Fibroblast of skin of scalp (primary cell): ENCODE measurements around the gene CCDC148.
"Not testable (repeated sequence)": the region's sequence is repeated elsewhere in the genome, so short reads cannot be mapped to it uniquely, and the experiment has no call there.

ENCODE experiments used
- DNase-seq: peaks from one replicate; pipeline ENCODE4 v3.0.0-alpha.2; 2013

The CCDC148 gene

DNA sequence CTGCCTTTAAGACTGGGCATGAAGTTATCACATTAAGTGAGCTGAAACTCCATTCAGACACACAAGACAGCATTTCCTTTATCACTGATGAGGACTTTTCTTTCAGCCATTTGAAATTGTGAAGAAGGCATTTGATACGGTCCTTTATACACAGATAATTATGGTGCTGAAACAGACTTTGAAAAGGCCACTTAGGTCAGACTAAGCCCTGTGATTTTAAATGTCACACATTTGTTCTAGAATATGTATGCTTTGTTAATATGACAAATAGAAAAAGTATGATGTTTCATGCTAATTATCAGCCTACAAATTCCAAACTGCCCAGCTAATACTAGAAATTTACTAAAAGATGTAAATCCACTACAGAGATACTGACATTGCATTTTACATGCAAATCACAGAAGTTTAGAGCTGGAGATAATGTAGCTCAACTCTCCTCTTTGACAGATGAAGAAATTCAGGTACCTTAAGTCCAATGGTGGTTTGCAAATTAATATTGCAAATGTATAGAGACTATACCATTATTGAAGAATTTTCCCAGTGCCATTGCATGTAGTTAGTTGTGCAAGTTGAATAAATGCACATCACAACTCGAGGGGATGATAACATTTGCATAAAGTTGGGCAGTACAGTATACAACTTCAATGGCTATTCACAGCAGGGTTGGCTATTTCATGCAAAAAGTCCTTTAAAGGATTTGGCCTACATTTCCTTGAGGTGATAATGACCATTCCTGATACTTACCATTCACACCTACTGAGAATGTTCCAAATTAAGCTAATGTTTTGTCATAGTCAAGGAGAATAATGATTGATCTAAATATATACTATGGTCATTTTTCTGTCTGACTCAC lies 179.7 kb downstream of the CCDC148 start:
- no peak for DNase-seq

DNA sequence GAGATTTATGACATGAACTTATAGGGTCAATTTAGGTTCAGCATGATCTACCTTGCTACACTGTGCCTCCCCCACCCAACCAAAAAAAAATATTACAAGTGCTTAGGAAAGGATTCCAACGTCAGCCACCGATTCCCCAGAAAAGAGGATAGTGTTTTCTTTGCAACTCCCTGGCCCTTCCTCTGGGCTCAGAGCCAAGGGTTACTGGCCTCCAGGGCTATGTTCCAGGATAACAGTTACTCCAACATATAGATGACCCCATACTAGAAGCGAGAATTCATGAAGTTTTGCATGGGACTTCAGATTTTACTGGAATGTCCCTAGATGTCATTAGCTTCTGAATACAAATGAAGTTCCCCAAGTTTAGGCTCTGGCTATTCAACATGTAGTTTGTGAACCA lies 182.8 kb downstream of the CCDC148 start:
- no peak for DNase-seq

GRCh38 chr2:158270536-158270935 lies 186.0 kb downstream of the CCDC148 start:
- DNase-seq, result no peak

DNA sequence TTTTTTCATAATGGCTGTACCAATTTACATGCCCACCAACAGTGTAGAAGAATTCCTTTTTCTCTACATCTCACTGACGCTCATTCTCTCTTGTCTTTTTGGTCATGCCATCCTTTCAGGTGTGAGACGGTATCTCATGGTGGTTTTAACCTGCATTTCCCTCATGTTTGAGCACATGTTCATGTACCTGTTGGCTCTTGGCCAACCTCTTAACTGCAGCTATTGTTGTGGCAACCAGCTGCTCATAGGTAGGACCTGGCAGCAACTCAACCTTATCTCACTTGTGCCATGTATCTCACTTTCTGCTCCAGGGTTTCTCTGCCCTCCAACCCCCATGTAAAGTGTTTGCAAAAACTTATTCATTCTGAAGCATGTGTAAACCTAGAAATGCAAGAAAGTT lies 187.4 kb downstream of the CCDC148 start:
- no peak for DNase-seq

- no peak for DNase-seq
Measured at GRCh38 chr2:158266111-158266510, 190.4 kb downstream of the CCDC148 start.

GRCh38 chr2:158255257-158255656 lies 201.3 kb downstream of the CCDC148 start:
- no peak for DNase-seq

DNA sequence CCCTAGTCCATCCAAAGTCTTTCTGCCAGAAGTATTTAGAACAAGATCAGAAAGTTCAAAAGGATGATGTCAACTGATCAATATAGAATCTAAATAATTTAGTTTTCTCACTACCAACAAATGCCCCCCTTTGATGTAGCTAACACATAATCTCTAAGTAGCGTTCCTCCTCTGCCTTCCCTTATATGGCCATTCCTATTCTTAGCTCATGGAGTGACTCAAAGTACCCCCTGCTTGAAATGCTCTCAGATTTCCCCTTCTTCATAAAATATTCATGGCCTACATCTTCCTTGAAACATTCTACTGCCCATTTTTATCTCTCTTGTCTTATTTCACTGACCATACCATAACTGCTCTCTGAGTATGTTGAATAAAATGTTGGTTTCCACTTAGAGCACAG lies 203.4 kb downstream of the CCDC148 start:
- no peak for DNase-seq

DNA sequence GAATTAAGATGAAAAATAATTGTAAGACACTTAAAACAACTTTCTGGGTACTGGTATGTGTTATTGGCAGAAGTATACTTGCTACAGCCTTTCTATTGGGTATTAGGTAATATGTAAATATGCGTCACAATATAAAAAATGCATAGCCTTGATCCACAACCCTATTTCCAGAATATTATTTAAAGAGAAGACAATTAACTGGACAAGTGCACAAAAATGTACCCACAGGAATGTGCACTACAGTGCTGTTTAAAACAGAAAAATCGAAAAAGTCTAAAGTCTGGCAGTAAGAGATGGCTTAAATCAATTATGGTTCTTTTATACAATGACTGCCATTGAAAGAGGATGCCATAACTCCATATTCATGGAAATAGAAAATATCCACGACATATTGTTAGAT lies 205.2 kb downstream of the CCDC148 start:
- DNase-seq, result no peak

DNA sequence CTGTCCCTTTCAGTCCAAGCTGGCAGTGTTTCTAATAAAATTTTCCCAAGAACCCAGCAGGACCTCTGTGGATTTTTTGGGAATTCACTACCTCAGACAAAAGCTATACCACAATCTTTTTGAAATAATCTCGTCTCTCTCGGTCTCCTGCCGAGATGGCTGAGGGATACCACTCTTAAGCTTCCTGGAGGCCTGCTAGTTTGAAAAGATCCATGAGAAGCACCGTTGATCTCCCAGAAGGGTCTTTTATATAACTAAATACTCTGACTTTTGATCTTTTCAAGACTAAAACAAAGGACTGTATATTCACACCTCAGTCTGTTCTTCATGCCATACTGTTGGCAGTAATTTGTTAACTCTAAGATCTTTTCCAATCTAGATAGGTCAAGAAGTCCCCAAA lies 213.2 kb downstream of the CCDC148 start:
- DNase-seq, result no peak

- DNase-seq, result no peak
Measured at GRCh38 chr2:158242280-158242679, 214.3 kb downstream of the CCDC148 start.

GRCh38 chr2:158240975-158241374 lies 215.6 kb downstream of the CCDC148 start:
- no peak for DNase-seq

GRCh38 chr2:158239271-158239670 lies 217.3 kb downstream of the CCDC148 start:
- DNase-seq, result no peak

- DNase-seq, result peak; percentile 18
Measured at GRCh38 chr2:158234497-158234896, 222.1 kb downstream of the CCDC148 start.

DNA sequence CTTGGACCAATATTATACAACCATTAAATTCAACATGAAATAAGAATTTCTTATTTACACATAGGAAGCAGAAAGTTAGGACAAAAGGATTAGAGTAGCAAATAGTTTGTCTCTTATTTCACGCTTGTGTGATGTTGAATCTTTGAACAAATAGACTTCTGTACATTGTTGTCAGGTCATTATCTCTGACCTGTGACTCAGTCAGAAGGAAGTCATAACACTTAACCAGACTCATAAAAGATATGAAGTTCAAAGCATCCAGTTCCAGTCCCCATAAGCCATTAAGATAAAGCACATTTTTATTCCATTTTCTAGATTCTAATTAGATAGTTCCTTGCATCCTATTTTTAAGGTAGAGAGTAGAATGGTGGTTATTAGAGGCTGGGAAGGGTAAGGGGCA lies 224.1 kb downstream of the CCDC148 start:
- no peak for DNase-seq

DNA sequence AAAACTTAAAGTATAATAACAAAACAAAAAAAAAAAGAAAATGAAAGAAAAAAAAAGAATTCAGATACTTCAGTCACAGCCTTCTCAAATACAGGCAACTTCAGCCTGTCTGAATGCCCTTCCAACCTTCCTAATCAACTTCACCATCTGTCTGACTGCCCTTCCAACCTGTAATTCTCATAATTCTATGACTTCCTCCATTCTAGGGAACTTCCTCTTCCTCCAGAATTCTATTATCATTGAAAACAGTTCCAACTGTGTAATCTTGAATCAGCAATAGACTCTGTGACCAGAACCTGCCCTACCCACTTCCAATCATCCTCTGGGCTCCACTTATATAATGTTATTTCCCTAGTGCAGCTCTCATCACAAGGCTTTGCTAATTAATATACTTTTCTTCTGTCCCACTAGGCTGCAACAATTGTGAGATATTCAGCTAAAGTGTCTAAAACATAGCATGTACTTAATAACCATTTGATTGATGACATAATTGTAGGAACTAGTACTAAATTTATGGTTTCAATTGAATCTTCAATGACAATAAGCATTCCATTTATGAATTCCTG lies 227.5 kb downstream of the CCDC148 start:
- no peak for DNase-seq

- DNase-seq, result not testable (repeated sequence)
Measured at GRCh38 chr2:158223066-158223465, 233.5 kb downstream of the CCDC148 start.

- DNase-seq, result no peak
Measured at GRCh38 chr2:158221063-158222020, 235.2 kb downstream of the CCDC148 start.

DNA sequence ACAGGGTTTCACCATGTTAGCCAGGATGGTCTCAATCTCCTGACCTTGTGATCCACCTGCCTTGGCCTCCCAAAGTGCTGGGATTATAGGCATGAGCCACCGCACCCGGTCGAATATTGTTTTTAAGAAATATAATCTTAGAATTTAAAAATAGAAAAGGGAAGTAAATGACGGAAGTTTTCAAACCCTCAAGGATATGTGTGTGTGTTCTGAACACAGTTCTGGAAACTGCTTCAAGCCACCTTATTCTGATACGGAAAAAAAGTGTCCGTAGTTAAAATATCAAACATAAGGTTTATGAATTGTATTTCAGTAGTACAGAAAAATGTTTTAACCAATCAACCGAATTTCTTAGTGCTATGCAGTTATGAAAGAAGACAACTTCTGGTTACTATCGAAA lies 239.0 kb downstream of the CCDC148 start:
- no peak for DNase-seq

- DNase-seq, result peak; percentile 35
Measured at GRCh38 chr2:158214431-158214830, 242.1 kb downstream of the CCDC148 start.

GRCh38 chr2:158213773-158214172 lies 242.8 kb downstream of the CCDC148 start:
- DNase-seq, result no peak

GRCh38 chr2:158212301-158212700 lies 244.3 kb downstream of the CCDC148 start:
- DNase-seq, result no peak

DNA sequence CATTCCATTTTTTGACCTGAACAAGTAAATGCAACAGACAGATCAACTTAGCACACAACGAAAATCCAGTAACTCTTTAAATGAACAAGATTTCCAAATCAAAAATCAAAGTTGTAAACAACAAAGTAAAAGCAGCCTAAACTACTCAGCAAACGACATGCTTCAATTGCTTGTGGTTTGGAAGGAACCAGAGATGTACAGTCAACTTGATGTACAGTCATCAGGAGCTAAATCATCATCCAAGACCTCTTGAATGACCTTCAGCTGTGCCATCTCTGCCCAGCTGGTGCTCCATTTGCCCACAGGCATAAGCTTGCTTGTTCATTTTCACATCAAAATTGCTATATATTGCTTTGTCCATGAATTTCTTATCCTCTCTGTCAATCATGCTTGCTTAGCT lies 245.1 kb downstream of the CCDC148 start:
- DNase-seq, result no peak

DNA sequence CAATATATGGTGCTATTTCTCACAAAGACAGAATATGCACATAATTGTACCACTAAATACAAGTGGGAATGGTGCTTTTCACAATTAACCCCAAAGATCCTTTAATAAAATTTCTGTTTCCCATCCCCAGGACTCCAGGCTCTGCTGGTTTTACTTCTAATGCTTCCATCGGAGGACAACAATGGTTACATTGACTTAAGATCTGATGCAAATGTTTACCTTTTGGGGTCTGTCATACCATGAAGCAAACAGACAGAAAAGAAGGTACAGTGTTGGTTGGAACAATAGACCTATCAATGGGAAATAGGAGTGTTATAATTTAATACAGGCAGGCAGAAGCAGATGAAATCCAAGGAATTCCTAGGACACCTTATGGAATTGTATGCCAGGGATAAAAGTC lies 249.2 kb downstream of the CCDC148 start:
- no peak for DNase-seq
